Measurements from ENCODE around the gene RASGRF1. TPM values are rescaled to one million over a fixed set of nuclear protein-coding genes. Genes with fewer than 3 reads are reported as not detected.

Gene RASGRF1
- total RNA-seq, 1 donor from 2014 or later = 0.17 TPM

DNA sequence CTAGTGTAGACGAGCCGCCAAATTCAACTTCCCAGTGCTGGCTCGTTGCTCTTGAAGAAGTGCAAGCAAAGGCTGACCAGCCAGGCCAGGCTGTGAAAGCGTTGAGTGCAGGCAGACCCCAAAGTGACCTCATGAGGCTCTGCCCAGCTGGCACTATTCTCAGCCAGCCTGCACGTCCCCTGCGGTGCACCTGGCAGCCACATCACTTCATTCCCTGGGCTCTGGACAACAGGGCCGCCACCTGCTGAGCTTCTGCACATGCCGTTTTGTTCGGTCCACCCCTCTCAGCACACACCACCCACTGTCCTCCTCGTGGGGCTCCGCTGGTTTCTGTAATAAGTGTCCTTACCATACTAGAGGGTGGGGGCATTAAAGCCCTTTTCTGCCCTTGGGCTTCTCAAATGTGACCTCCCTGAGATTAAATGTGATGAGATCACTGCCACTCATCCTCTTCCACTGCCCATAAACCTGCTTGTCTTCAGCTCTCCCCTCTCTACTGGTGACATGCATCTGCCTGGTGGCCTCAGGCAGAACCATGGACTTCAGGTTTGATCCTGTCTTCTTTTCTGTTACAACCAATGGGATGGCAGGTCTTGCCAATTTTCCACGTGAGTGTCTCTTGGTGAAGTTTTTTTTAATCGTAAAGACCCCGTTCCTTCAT, 6.1 kb downstream of the RASGRF1 start:
- H3K4me3 Mint-ChIP-seq (ENCODE audit: low read depth) = no peak overlapping the region
- H3K36me3 Mint-ChIP-seq (ENCODE audit: insufficient read depth) = no peaks in the 10 kb centered on the region
- no peak for DNase-seq (ENCODE audit: low spot score, unreplicated experiment)
- TF ChIP-seq, protein P1, sequence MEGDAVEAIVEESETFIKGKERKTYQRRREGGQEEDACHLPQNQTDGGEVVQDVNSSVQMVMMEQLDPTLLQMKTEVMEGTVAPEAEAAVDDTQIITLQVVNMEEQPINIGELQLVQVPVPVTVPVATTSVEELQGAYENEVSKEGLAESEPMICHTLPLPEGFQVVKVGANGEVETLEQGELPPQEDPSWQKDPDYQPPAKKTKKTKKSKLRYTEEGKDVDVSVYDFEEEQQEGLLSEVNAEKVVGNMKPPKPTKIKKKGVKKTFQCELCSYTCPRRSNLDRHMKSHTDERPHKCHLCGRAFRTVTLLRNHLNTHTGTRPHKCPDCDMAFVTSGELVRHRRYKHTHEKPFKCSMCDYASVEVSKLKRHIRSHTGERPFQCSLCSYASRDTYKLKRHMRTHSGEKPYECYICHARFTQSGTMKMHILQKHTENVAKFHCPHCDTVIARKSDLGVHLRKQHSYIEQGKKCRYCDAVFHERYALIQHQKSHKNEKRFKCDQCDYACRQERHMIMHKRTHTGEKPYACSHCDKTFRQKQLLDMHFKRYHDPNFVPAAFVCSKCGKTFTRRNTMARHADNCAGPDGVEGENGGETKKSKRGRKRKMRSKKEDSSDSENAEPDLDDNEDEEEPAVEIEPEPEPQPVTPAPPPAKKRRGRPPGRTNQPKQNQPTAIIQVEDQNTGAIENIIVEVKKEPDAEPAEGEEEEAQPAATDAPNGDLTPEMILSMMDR (IDR thresholded peaks at IDR 0.05; ENCODE audit: unreplicated experiment) = no peak
- no peak overlapping the region for H3K27ac Mint-ChIP-seq
- H3K4me1 Mint-ChIP-seq (ENCODE audit: low read depth) = no peaks in the 10 kb centered on the region
- peaks cover 86% of the 10 kb centered on the region for H3K27me3 Mint-ChIP-seq
- no peaks in the 10 kb centered on the region for H3K9me3 Mint-ChIP-seq (ENCODE audit: low read depth)

DNA sequence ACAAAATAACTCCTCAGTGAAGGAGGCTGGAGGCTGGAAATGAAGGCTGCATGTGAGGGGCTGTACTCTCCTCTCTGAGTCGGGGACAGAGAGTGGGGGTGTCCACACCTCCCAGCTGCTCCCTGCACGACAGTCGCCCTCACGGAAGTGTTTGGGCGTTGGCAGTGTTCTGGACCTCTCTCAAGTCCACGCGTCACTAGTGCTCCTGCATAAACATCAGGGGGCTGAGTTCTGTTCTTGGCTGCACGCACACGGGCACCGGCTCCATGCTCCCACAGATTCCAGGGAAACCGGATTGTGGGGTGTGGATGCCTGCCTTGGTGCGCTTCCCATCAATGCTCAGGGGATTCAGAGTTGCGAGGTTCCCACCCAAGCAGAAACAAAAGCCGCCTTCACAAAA, 7.4 kb downstream of the RASGRF1 start:
- Mint-ChIP-seq H3K36me3 (ENCODE audit: insufficient read depth) (no peaks in the 10 kb centered on the region), H3K9me3 (ENCODE audit: low read depth) (no peaks in the 10 kb centered on the region), H3K27me3 (peaks cover 76% of the 10 kb centered on the region), H3K4me3 (ENCODE audit: low read depth) (no peak overlapping the region), H3K4me1 (ENCODE audit: low read depth) (no peaks in the 10 kb centered on the region), H3K27ac (no peak overlapping the region)
- no peak for DNase-seq (ENCODE audit: low spot score, unreplicated experiment)
- TF ChIP-seq, protein P1 (IDR thresholded peaks at IDR 0.05; ENCODE audit: unreplicated experiment) = no peak

DNA sequence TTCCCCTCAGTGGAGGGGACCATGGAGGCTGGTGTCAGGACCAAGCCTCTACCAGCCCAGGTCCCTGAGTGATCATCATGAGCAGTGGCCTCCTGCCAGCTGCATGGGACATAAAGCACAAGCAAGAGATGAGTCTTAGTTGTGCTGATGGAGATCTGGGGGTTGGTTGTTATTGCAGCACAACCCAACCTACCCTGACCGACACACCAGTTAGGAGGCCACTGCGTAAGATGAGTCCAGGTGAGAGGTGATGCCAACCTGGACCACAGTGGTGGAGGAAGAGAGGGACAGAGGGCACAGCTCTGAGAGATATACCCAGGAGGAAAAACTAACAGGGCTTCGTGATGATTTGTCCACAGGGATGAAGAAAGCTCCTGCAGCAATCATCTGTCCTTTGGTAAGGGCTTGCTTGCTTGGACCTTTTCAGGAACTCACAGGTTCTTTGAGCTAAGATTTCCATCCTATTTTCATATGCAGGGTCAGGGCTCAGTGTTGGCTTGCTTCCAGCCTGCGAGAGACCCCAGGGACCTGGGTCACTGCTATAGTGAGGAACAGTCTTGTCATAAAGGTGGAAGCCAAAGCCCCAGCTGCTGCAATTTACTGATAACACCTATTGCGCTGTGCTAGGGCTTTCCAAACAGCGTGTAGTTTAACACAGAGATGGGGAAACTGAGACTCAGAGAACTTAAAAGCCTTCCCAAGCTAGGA, 8.1 kb downstream of the RASGRF1 start:
- H3K27ac Mint-ChIP-seq = no peak overlapping the region
- H3K36me3 Mint-ChIP-seq (ENCODE audit: insufficient read depth) = no peaks in the 10 kb centered on the region
- H3K4me3 Mint-ChIP-seq (ENCODE audit: low read depth) = no peak overlapping the region
- no peak for DNase-seq (ENCODE audit: low spot score, unreplicated experiment)
- no peaks in the 10 kb centered on the region for H3K9me3 Mint-ChIP-seq (ENCODE audit: low read depth)
- TF ChIP-seq, protein P1 (IDR thresholded peaks at IDR 0.05; ENCODE audit: unreplicated experiment) = no peak
- H3K27me3 Mint-ChIP-seq = peaks cover 72% of the 10 kb centered on the region
- no peaks in the 10 kb centered on the region for H3K4me1 Mint-ChIP-seq (ENCODE audit: low read depth)

DNA sequence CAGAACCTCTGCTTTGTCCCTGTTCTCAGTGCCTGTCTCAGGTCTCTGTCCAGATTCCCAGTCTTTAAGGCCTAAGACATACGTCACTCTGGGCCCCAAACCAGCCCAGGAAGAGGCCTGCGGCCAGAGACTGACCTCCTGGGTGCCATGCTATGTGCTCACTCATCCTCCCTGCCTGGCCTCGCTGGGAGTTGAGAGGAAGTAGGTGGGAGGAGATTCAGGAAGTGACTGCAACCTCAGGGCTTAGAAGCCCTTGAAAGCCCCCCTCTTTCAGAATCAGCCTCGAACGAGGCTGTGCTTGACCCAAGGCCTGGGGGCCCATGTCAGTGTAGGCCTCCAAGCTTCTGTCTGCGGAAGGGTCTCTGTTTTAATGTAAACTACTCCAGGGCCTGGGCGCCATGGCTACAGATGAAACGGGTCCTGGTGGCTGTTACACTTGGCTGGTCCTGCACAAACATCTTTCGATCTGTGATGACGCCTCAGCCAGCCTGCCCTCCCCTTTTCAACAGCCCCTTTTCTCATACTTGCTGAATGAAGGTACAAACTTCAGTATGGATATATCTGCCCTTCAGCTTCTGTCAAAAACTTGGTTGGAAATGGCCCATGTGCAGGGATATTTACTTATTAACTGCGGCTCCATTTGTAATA, 11.7 kb downstream of the RASGRF1 start:
- Mint-ChIP-seq H3K36me3 (ENCODE audit: insufficient read depth) (no peaks in the 10 kb centered on the region), H3K4me1 (ENCODE audit: low read depth) (no peaks in the 10 kb centered on the region), H3K27ac (no peak overlapping the region), H3K4me3 (ENCODE audit: low read depth) (no peak overlapping the region), H3K27me3 (peaks cover 47% of the 10 kb centered on the region), H3K9me3 (ENCODE audit: low read depth) (no peaks in the 10 kb centered on the region)
- no peak for DNase-seq (ENCODE audit: low spot score, unreplicated experiment)
- TF ChIP-seq, protein P1 (IDR thresholded peaks at IDR 0.05; ENCODE audit: unreplicated experiment) = no peak

DNA sequence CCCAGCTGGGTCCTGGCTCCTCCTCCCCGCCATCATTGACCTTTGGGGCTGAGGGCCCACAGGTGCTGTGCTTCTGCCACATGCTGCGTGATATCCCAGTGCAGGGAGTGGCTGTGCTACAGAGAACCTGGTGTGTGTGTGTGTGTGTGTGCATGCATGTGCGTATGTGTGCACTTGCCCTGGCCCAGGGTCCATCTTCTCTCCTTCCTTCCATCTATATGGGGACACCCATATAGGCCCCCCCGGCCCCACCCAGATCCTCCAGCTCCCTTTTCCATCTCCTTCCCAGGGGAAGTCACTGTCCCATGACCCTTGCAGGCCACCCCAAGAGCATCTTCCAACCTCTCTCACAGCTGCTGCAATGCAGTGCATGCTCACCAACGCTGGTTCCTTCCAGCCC, 12.6 kb downstream of the RASGRF1 start:
- Mint-ChIP-seq H3K4me1 (ENCODE audit: low read depth) (no peaks in the 10 kb centered on the region), H3K9me3 (ENCODE audit: low read depth) (no peaks in the 10 kb centered on the region), H3K36me3 (ENCODE audit: insufficient read depth) (no peaks in the 10 kb centered on the region), H3K4me3 (ENCODE audit: low read depth) (no peak overlapping the region), H3K27me3 (peaks cover 42% of the 10 kb centered on the region), H3K27ac (no peak overlapping the region)
- TF ChIP-seq, protein P1 (IDR thresholded peaks at IDR 0.05; ENCODE audit: unreplicated experiment) = no peak
- no peak for DNase-seq (ENCODE audit: low spot score, unreplicated experiment)

Data from progenitor cell of endocrine pancreas (in vitro differentiated cells).